Measurements from ENCODE around the gene LDLRAD3.

DNA sequence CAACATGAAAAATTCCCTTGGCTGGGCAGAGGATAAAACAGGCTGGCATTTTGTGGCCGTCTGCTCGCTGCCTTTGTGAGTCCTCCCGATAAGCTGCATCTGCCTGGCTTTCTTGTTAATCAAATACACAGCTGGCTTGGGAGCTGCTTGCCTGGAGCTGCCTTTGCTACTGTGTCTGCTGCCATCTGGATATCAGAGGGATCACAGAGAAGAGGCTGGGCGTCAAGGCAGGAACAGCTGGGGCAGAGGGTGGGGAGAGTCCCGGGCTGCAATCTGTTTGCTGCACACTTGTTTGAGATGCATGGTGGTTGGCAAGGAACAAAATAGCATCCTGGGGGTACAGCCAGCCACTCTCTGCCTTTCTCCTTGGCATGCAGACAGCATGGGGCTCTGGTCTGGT, 309.4 kb downstream of the LDLRAD3 start:
- TF ChIP-seq, protein P1, sequence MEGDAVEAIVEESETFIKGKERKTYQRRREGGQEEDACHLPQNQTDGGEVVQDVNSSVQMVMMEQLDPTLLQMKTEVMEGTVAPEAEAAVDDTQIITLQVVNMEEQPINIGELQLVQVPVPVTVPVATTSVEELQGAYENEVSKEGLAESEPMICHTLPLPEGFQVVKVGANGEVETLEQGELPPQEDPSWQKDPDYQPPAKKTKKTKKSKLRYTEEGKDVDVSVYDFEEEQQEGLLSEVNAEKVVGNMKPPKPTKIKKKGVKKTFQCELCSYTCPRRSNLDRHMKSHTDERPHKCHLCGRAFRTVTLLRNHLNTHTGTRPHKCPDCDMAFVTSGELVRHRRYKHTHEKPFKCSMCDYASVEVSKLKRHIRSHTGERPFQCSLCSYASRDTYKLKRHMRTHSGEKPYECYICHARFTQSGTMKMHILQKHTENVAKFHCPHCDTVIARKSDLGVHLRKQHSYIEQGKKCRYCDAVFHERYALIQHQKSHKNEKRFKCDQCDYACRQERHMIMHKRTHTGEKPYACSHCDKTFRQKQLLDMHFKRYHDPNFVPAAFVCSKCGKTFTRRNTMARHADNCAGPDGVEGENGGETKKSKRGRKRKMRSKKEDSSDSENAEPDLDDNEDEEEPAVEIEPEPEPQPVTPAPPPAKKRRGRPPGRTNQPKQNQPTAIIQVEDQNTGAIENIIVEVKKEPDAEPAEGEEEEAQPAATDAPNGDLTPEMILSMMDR (IDR thresholded peaks at IDR 0.05), result no peak
- TF ChIP-seq ZFX (IDR thresholded peaks at IDR 0.05; ENCODE audit: borderline replicate concordance), result no peak

Measured in 22Rv1 (cell line).